Hippocampal formation (tissue), 2 donors: ENCODE results near the gene RAB39B.
"Not testable (repeated sequence)": the region's sequence is repeated elsewhere in the genome, so short reads cannot be mapped to it uniquely, and the experiment has no call there.

Source experiments
- DNase-seq, 2 donors: peaks; one replicate each; lab custom pipeline; 2025; lab: John Stamatoyannopoulos, UW

Gene RAB39B, protein sequence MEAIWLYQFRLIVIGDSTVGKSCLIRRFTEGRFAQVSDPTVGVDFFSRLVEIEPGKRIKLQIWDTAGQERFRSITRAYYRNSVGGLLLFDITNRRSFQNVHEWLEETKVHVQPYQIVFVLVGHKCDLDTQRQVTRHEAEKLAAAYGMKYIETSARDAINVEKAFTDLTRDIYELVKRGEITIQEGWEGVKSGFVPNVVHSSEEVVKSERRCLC

DNA sequence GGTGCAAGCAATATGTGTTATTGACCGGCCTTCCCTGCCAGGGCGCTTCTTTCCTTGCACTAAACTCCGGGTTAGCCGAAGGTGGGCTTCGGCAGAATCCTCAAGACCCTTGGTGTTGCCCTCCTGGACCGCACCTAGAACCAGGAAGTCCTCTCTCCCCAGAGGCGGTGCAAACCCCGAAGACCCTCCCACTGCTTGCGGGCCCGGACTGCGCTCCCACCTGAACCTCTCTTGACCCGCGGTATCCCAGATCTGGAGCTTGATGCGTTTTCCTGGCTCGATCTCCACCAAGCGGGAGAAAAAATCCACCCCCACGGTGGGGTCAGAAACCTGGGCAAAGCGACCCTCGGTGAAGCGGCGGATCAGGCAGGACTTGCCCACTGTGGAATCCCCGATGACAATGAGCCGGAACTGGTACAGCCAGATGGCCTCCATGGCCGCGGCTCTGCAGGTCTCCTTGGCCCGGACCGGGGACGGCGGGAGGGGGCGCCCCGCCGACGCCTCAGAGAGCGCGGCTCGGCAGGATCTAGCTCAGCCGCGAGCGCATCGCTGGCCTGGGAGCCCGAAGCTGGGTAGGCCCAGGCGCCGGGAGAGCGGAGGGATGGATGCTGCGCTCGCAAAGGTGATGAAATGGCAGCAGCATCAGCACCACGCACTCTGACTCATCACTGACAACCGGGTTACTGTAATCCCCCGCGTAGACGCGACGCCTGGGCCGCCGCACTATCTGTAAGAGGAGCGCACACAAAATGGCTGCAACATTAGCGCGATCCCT lies at the start of gene RAB39B:
Gene RAB39B, minus strand, starts transcription at position 638 of the 775 bp plus-strand sequence. Its CDS starts 203 bp downstream, at position 435.
- DNase-seq = peak; percentile 40 to 52

DNA sequence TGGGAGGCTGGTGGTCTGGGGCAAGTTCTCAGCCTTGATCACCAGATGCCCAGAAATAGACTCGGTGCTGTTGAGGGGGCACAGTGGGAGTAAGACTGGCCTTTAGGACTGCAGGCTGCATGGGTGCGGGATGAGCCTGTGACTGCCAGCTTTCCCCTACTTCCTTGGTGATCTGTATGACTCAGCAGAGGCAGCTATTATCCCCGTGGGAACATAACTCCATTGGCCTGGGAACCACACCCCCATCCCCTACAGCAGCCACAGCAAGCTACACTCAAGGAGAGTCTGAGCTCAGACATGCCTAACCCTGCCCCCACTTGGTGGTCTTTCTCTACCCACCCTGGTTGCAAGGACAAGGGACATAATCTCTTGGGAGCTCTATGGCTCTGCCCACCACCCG lies 49.5 kb upstream of the RAB39B start:
- no peak for DNase-seq

DNA sequence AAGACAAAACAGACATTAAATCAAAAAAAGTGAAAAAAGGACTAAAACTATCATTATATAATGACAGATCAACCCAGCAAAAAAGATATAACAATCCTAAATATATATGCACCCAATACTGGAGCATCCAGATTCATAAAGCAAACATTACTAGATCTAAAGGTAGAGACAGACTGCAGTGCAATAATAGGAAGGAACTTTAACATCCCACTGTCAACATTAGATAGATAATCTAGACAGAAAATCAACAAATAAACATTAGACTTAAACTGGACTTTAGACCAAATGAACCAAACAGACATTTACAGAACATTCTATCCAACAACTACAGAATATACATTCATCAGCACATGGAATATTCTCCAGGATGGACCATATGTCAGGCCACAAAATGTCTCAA lies 29.5 kb upstream of the RAB39B start:
- no peak for DNase-seq

DNA sequence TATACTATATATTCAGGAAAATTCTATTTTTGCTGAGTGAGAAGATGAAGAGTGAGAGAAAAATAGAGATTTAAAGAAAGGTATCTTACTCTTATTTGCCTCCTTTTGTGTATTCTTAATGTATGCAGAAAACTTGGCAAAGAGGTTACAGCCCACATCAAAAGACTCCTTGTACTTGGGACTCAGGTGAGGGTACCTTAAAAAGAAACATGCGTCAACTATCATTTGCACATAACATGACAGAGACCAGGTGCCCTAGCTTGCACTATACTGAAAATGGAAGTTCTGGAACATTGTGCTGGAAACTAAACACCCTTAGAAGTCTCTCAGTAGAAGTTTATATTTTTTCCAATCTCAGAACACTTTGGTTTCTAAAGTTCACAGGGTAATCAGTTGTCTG lies 15.6 kb upstream of the RAB39B start:
- no peak for DNase-seq

DNA sequence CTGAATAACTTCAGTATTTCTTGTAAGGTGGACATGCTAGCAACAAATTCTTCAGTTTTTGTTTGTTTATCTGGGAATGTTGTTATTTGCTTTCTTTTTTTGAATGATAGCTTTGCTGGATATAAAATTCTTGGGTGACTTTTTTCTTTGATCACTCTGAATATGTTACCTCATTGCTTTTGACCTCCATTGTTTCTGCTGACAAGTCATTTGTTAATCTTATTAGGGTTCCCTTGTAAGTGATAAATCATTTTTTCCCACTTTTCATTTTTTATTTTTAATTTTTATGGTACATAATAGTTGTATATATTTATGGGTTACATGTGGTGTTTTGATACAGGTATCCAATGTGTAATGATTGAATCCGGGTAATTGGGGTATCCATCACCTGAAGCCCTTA lies 6.7 kb upstream of the RAB39B start:
- no peak for DNase-seq

DNA sequence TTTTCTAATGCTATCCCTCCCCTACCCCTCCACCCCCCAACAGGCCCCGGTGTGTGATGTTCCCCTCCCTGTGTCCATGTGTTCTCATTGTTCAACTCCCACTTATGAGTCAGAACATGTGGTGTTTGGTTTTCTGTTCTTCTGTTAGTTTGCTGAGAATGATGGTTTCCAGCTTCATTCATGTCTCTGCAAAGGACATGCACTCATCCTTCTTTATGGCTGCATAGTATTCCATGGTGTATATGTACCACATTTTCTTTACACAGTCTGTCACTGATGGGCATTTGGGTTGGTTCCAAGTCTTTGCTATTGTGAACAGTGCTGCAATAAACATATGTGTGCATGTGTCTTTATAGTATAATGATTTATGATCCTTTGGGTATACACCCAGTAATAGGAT lies 3.7 kb upstream of the RAB39B start:
- not testable (repeated sequence) for DNase-seq

DNA sequence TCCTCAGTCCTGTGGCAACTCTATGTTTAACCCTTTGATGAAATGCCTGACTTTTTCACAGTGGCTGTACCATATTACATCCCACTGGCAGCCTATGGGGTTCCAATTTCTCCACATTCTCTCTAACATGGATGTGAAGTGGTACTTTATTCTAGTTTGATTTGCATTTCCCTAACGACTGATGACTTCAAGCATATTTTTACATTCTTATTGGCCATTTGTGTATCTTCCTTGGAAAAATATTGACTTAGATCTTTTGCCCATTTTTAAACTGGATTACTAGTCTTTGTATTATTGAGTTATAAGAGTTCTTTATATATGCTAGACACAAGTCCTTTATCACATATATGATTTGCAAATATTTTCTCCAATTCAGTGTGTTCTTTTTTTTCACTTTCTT lies 2.1 kb upstream of the RAB39B start:
- no peak for DNase-seq

DNA sequence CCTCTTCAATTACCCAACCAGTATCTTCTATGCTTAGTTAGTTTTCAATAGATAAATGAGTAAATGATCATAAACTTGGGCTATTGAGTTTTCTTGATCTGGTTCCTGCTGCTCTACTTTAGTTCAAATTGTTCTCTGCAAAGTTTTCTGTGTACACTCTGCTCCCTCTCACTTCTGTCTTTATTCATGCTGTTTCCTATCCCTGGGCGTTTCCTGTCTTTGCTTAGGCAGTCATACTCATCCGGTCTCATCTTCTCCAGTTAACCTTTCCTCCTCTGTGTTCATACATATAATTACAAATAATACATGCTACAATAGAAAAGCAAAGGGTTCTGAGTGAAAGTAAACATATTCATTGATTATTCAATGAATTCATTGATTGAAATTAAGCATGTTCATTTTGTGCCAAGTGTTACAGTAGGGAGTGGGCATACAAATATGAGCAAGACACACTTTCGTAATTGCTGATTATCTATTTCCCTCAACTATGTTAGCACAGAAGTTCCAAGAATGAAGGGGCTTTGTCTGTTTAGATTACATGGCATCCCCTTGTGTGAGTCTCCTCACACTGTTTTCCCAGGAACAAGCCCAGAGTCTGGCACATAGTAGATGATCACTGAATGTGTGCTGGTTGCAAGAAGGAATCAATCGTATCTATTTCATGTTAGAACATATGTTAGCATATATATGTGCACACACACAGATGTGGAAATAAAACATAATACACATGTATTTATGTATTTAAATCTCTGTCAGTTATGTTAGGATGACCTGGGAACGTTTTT lies 1.1 kb downstream of the RAB39B start:
- no peak for DNase-seq

DNA sequence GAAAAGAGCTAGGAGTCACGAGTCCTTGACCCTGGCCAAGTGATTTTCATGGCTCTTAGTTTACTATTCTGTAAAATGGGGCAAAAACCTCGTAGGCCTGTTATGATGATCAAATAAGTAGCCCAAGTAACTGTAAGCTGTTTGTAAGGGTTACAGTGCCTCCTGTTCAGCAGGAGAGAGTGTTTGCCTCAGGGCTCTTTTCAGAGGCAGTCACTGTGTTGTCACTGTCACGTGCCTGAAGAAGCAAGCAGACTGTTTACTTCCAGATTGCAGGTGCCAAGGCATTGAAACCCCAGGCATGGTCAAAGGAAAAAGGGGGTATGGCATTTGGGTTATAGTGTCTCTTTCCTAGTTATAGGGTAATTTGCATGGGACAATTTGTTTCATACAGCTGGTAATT lies 4.5 kb downstream of the RAB39B start:
- DNase-seq = no peak

DNA sequence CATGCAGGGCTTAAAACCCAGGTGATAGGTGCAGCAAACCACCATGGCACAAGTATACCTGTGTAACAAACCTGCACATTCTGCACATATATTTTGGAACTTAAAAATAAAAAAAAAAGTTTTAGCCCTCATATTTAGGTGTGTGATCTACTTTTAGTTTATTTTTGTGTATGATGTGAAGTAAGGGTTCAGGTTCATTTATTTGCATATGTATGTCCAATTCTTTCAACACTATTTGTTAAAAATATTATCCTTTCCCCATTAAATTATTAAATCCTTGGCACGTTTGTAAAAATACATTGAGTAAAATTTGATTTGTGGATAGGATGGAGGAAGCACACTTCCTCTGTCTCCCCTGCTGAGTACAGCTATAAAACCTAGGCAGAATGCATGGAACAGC lies 12.9 kb downstream of the RAB39B start:
- DNase-seq = no peak

DNA sequence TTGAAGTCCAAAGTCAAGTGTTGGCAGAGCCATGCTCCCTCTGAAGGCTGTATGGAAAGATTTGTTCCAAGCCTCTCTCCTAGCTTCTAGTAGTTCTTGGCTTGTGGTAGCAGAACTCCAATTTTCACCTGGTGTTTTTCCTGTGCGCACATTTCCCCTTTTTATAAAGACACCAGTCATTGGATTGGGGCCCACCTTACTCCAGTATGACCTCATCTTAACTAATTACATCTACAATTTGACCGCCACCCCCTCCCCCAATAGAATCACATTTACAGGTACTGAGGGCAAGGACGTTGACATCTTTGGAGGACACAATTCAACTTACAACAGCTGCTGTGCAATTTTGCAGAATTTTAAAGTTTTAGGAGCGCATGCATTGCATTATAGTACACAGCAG lies 16.8 kb downstream of the RAB39B start:
- no peak for DNase-seq

DNA sequence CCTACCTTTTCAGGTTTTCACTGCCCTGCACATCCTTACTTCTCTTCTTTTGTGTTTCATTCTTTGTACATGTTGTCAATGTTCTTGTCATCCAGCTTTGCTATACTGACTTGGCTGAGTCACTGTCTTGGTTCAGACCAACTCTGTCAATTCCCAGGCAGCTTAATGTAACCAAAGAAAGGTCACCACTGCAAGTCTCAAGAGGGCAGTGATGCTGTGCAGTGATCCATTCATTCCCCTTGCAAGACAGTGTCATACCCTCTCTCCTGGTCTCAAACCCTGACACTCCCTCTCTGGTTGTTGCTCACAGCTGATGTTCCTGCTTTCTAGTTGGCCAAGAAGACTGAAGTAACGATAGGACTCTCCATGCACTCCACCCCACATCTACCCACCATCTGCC lies 17.5 kb downstream of the RAB39B start:
- DNase-seq = no peak

DNA sequence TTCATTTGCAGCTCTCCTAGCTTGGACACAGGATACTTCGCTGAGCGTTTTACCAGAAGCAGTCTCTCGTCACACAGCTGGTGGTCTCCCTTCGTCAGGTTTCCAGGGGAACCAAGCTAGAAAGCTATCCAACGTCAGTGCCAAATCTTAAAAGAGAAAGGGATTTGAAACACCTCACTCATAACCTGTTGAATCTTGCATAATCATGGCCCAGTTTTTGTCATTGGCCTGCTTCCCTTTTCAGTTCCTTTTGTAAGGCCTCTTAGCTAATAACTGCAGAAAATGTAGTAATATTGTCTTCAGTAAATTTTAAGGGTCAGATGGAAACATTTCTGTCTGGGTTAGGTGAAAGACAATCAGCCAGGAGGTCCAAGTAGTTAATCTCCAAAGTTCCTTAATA lies 22.0 kb downstream of the RAB39B start:
- no peak for DNase-seq

DNA sequence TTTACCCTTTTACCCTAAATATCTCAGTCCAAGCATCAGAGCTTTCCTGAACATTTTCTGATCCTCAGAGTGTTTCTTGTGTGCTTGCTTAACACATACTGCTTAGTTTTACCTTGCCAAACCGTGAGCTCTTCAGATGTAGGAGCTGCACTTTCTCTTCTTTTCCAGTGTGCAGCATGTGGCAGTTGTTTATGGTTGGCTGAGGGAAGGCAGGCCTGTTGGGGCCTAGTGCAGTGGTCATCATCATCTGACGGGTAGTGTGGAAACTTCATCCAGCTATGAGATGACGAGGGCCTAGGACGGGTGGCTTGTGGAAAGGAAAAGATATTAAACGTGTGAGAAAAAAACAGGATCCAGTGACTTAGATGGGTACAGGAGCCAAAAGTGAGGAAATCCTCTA lies 26.6 kb downstream of the RAB39B start:
- no peak for DNase-seq

DNA sequence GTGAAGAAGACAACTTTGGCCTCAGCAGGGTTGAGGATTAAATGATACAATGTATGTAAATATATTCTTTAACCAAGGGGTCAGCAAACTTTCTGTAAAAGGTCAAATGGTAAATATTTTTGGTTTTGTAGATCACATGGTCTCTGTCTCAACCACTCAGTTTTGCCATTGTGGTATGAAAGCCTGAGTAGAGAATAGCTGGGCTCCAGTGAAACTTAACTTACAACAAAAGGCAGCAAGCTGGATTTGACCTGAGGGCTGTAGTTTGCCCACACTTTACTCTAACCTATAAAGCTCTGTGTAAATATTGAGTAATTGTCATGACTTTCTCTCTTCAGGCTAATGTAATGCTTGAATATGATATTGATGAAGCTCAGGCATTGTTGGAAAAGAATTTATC lies 28.4 kb downstream of the RAB39B start:
- no peak for DNase-seq

DNA sequence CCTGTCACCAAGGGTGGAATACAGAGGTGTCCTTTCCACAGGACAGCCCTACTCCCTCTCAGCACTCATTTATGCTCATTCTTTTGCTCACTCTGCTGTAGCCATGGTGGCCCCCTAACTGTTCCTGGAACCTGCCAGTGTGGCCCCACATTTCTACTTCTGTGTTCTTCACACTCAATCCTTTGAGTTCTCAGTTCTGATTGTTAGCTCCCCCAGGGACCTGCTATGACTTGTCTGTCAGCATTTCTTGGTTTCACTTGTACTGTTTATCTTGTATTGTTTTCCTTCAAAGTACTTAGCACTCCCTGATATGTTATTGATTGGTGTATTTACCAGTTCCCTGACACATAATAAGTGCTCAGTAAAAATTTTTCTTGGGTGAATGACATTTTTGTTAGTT lies 33.1 kb downstream of the RAB39B start:
- DNase-seq = no peak

DNA sequence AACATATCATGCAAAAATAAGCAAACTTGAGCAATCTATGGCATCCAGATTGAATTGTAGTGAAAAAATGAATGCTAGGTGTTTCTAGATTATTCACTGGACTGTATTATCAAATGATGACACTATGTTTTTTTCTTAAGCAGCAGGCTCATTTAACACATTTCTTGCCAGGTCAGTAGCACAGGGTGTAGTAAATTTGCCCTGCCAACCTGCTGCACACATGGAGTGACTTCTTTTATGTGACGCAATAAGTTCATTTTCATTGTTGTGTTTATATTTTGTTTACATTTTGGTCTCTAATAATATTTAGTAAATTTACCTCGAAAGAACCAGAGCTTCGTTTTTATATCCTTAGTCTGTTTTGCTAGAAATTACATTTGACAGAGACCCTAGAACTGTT lies 38.5 kb downstream of the RAB39B start:
- no peak for DNase-seq

DNA sequence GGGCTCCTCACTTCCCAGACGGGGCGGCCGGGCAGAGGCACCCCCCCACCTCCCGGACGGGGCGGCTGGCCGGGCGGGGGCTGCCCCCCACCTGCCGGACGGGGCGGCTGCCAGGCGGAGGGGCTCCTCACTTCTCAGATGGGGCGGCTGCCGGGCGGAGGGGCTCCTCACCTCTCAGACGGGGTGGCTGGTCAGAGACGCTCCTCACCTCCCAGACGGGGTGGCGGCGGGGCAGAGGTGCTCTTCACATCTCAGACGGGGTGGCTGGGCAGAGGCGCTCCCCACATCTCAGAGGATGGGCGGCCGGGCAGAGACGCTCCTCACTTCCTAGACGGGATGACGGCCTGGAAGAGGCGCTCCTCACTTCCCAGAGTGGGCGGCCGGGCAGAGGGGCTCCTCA lies 40.5 kb downstream of the RAB39B start:
- not testable (repeated sequence) for DNase-seq

DNA sequence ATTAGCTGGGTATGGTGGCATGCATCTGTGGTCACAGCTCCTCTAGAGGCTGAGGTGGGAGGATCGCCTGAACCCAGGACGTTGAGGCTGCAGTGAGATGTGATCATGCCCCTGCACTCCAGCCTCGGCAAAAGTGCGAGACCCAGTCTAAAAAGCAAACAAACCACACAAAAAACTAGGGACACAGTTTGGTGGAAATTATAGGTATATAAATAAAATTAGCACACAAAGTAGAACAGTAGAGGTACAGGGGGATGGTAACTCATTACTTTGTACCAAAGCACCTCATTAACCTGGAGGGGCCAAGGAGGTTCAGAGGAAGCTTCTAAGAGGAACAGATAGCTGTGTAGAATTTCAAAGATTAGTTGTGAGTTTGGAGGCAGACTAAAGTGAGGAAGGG lies 42.9 kb downstream of the RAB39B start:
- DNase-seq = no peak

DNA sequence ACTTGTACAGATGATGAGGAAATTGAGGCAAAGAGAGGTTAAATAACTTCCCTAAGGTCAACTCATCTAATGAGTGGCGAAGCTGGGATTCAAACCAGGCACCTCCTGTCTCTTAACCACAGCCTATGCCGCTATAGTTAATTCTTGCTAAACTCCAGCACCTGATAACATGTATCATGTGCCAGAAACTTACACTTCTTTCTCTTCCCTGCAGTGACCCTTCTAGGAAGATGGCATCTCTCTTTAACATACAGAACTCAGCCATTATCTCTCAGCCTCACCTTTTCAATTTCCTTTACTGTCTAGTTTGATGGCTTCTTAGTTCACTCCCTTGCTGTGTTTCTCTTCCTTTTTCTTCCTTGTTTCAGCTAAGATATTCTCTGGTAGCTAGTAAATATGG lies 45.5 kb downstream of the RAB39B start:
- no peak for DNase-seq

DNA sequence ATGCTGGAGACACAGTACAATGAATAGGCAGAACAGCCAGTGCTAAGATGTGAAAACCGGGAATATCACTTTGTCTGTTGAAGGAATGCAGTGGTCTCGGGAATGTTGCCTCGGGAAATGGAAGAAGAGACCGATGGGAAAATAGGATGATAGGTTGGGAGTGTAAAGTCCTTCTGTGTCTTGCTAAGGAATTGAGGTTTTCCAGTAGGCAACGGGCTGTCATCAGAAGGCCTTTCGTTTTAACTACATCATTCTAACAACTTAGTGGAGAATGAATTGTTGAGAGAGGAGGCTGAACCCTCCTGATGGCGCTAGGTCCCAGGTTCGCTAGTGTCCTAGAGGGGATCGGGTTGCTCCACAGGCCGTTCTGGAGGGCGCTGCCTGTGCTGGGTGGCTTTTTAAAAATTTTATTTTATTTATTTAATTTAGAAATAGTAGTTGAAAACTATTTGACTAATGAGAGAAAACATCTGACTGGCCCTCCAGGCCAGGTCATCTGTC lies 47.3 kb downstream of the RAB39B start:
- peak in 1 of 2 donors; percentile 33 for DNase-seq

DNA sequence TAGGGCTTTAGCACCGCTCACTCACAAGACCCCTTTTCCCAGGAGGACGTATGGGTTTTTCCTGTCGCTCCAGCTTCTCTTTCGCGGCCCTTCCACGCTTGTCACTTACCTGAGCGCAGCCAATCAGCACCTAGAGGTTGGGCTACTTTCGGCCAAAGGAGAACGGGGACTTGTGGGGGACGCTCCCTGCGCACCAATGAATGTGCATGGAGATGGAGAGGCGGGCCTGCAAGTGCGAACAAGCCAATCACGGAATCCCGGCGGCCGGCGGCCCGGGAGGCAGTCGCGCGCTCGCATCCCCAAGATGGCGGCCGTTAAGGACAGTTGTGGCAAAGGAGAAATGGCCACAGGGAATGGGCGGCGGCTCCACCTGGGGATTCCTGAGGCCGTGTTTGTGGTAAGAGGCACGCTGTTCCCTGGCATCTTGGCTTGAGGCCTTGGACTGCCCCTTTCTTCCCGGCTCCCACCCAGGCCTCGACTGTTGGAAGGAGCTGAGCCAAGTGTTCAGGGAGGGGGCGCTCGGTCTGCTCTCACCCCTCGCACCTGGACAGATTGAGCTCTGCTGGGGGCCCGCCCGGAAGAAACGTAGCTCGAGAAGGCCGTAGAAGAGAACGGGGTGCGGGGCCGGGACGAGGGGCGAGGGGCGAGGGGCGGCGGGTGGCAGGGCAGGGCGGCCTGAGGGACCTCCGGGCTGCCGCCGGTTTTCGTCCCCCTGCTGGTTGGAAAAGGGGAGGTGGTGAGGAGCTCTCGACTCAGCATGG lies 47.9 kb downstream of the RAB39B start, which contains the start of gene VBP1:
Gene VBP1, plus strand, starts transcription at position 282 of the 761 bp plus-strand sequence. Its CDS starts 23 bp downstream, at position 305.
- DNase-seq = peak; percentile 88
